ENCODE results near the gene CSMD2.

DNA sequence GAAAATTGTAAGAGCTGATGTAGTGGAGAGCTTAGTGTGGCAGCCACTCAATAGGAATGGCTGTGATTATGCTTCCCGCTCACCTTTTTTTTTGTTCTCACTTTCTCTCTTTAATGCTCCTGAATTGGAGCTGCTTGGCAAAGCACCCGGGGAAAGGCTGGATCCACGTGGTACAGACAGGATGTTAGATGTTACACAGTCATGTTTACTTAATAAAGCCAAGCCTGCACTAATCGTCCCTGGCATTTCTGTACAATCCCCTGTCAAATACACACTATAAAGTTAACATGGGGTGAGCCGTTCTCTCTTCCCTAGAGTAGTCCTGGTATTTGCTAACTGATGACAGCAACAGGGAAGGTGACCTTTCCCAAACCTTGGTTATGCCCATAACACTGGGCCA lies 504.8 kb downstream of the CSMD2 start:
- peak in 1 of 3 donors; percentile 54 for TF ChIP-seq POLR2AphosphoS5 (IDR thresholded peaks at IDR 0.05)
- TF ChIP-seq, protein P1, sequence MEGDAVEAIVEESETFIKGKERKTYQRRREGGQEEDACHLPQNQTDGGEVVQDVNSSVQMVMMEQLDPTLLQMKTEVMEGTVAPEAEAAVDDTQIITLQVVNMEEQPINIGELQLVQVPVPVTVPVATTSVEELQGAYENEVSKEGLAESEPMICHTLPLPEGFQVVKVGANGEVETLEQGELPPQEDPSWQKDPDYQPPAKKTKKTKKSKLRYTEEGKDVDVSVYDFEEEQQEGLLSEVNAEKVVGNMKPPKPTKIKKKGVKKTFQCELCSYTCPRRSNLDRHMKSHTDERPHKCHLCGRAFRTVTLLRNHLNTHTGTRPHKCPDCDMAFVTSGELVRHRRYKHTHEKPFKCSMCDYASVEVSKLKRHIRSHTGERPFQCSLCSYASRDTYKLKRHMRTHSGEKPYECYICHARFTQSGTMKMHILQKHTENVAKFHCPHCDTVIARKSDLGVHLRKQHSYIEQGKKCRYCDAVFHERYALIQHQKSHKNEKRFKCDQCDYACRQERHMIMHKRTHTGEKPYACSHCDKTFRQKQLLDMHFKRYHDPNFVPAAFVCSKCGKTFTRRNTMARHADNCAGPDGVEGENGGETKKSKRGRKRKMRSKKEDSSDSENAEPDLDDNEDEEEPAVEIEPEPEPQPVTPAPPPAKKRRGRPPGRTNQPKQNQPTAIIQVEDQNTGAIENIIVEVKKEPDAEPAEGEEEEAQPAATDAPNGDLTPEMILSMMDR (IDR thresholded peaks at IDR 0.05) = no peak

All from transverse colon (tissue), 4 donors.